ENCODE data around the gene CNTLN. TPM values are rescaled to one million over a fixed set of nuclear protein-coding genes. Genes with fewer than 3 reads are reported as not detected.

Gene CNTLN
- total RNA-seq, 1 experiment from 2014 or later = 15.0 TPM

- Histone ChIP-seq H3K14ac (ENCODE audit: insufficient read depth, low read length) (no peak overlapping the region), H3K23ac (ENCODE audit: insufficient read length, low read depth, low read length) (no peak overlapping the region), H4K8ac (replicated peaks; ENCODE audit: insufficient read length, low read depth, low read length) (no peak overlapping the region), H3K56ac (ENCODE audit: insufficient read length, low read depth, low read length) (no peak overlapping the region), H3K4me2 (ENCODE audit: insufficient read depth, insufficient read length, low read length) (no peak overlapping the region), H3K4ac (ENCODE audit: low read depth, low read length) (no peak overlapping the region), H4K5ac (ENCODE audit: insufficient read length, low read depth, low read length) (no peak overlapping the region), H3K18ac (ENCODE audit: insufficient read length, low read depth, low read length) (no peak overlapping the region), H3K79me2 (ENCODE audit: insufficient read depth, low read length) (no peaks in the 10 kb centered on the region), H3K9me3 (ENCODE audit: control insufficient read depth, low read depth, low read length) (no peaks in the 10 kb centered on the region), H2AK5ac (ENCODE audit: insufficient read length, low read length) (no peak overlapping the region), H3K23me2 (ENCODE audit: insufficient read length, low read depth, low read length, poor library complexity, severe bottlenecking) (no peaks in the 10 kb centered on the region), H3T11ph (ENCODE audit: low read length) (no peak overlapping the region), H2AFZ (ENCODE audit: low read length) (no peak overlapping the region), H3K9ac (ENCODE audit: extremely low read depth, insufficient read length, low read length) (no peak overlapping the region), H3K27ac (ENCODE audit: insufficient read length, low read depth, low read length) (no peak overlapping the region), H2BK5ac (ENCODE audit: insufficient read length, low read length) (no peak overlapping the region), H3K4me1 (ENCODE audit: insufficient read depth, low read length) (no peaks in the 10 kb centered on the region), H2BK12ac (ENCODE audit: insufficient read length, low read depth, low read length) (no peak overlapping the region), H4K20me1 (ENCODE audit: control insufficient read depth, insufficient read depth, insufficient read length) (no peaks in the 10 kb centered on the region), H3K27me3 (ENCODE audit: insufficient read depth, low read length) (no peaks in the 10 kb centered on the region), H3K79me1 (ENCODE audit: insufficient read depth, low read depth, low read length, poor library complexity, severe bottlenecking) (no peaks in the 10 kb centered on the region), H2BK120ac (ENCODE audit: low read depth, low read length, poor library complexity, severe bottlenecking) (no peak overlapping the region), H4K91ac (ENCODE audit: insufficient read length, low read depth, low read length) (no peak overlapping the region), H2BK15ac (ENCODE audit: low read depth, low read length) (no peak overlapping the region), H2BK20ac (ENCODE audit: low read depth, low read length, poor library complexity, severe bottlenecking) (no peak overlapping the region)
- no CpG with 5 or more reads among the region's 4 CpGs for WGBS (ENCODE audit: extremely low coverage, insufficient read length, low lambda C conversion rate)
- no peak for DNase-seq
- H3K27ac Mint-ChIP-seq = no peak overlapping the region; a peak in 2 of 7 replicates
- H3K9me3 Mint-ChIP-seq = no peaks in the 10 kb centered on the region
- H3K27me3 Mint-ChIP-seq (ENCODE audit: low read depth) = no peaks in the 10 kb centered on the region
- TF ChIP-seq CTCF (conservative IDR thresholded peaks at IDR 0.05) = no peak
- H3K4me3 Mint-ChIP-seq = no peak overlapping the region
- peaks cover 13 to 18% of the 10 kb centered on the region in 2 experiments for H3K4me1 Mint-ChIP-seq
- no peaks in the 10 kb centered on the region for H3K36me3 Mint-ChIP-seq (ENCODE audit: insufficient read depth in 1 of 3, low read depth in 3 of 3)
Measured at GRCh38 chr9:17422994-17423680, 288.3 kb downstream of the CNTLN start.
